MCF 10A (cell line): ENCODE data around the gene PRKRA. TPM values are rescaled to one million over a fixed set of nuclear protein-coding genes. Genes with fewer than 3 reads are reported as not detected.

Source experiments
- BruUV-seq: library from RNA; stranded (reverse); fragments of 400-500 nt; replicated peaks from 2 replicates; lab custom pipeline; 2021; lab: Mats Ljungman, UMichigan
- CTCF ChIA-PET: fragments of 300-600 bp; sonication (Branson Sonifier 250); formaldehyde crosslinking; extraction: SDS; loops from one replicate; lab custom pipeline; 2021; ENCODE audit warnings: antibody characterized with exemption, inconsistent platforms; lab: Yijun Ruan, JAX
- POLR2A ChIA-PET: fragments of 300-600, 350-650 bp; sonication (Branson Sonifier 250); formaldehyde crosslinking; extraction: SDS; loops from one replicate; lab custom pipeline; 2020; ENCODE audit warnings: antibody characterized with exemption, inconsistent platforms; lab: Yijun Ruan, JAX
- DNase-seq: peaks from one replicate; pipeline ENCODE4 v3.0.0-alpha.2; 2018; ENCODE audit not compliant: unreplicated experiment
- H3K27ac Mint-ChIP-seq: one replicate; pipeline ENCODE4 v1.8.0; 2022; ENCODE audit warnings: mild to moderate bottlenecking, low read depth, mixed read lengths; ENCODE audit not compliant: unreplicated experiment
- H3K27me3 Mint-ChIP-seq: one replicate; pipeline ENCODE4 v1.8.0; 2022; ENCODE audit warnings: mixed read lengths; ENCODE audit not compliant: insufficient read depth, unreplicated experiment
- H3K36me3 Mint-ChIP-seq: one replicate; pipeline ENCODE4 v1.8.0; 2022; ENCODE audit warnings: mild to moderate bottlenecking, moderate library complexity, mixed read lengths; ENCODE audit not compliant: insufficient read depth, unreplicated experiment
- H3K4me1 Mint-ChIP-seq: one replicate; pipeline ENCODE4 v1.8.0; 2022; ENCODE audit warnings: mixed read lengths; ENCODE audit not compliant: insufficient read depth, unreplicated experiment
- H3K4me3 Mint-ChIP-seq: one replicate; pipeline ENCODE4 v1.8.0; 2022; ENCODE audit warnings: mild to moderate bottlenecking, moderate library complexity, mixed read lengths; ENCODE audit not compliant: unreplicated experiment
- H3K9me3 Mint-ChIP-seq: one replicate; pipeline ENCODE4 v1.8.0; 2022; ENCODE audit warnings: mixed read lengths; ENCODE audit not compliant: unreplicated experiment
- CTCF ChIP-seq: fragments of 200-600 bp; IDR thresholded peaks from one replicate; pipeline ENCODE4 v1.8.0; 2022; ENCODE audit warnings: antibody characterized with exemption, mild to moderate bottlenecking; ENCODE audit not compliant: unreplicated experiment
- intact Hi-C: fragments of 100-400 bp; cut with micrococcal nuclease; formaldehyde crosslinking; loops from 2 replicates; pipeline ENCODE4 v1.14.1; 2022
- total RNA-seq: library from RNA; stranded (reverse); gene quantifications from 2 replicates; pipeline ENCODE4 v1.2.3, GENCODE V29; 2022

The PRKRA gene
- total RNA-seq, 1 experiment from 2014 or later, result 58.9 TPM

- CTCF ChIA-PET, result interaction anchor here (0.6 to 9.5 kb wide), 7 partner anchors 10 to 849 kb away, joined by 3 to 180 read pairs (median 7); no protein-coding TSS in a partner anchor
Measured at GRCh38 chr2:178412047-178412446, 38.9 kb downstream of the PRKRA start.

DNA sequence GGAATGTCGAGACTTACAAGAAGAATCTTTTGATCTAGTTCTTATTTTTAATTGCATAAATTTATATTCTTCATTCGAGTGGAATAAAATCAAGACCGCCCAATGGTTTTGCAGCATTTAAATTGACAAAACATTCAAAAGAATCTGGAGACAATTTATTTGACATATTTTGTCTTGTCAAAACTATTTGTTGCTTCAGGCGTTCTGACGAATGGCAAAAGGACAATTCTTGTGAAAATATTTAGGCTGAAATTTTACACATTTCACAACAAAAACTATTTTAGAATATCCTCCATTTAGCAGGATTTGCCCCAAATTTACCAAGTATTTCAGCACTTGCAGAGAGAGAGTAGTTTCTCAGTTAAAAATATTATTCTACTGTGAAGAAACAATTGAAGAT, 41.7 kb downstream of the PRKRA start:
- TF ChIP-seq CTCF, result no peak
- BruUV-seq, result no TSS peak

More at GRCh38 chr2:178412047-178412446, 38.9 kb downstream of the PRKRA start:
- no peaks in the 10 kb centered on the region for H3K27me3 Mint-ChIP-seq
- H3K36me3 Mint-ChIP-seq, result peaks cover 4% of the 10 kb centered on the region
- no peaks in the 10 kb centered on the region for H3K9me3 Mint-ChIP-seq
- H3K4me1 Mint-ChIP-seq, result peaks cover 14% of the 10 kb centered on the region
- TF ChIP-seq CTCF, result no peak
- no peak for DNase-seq
- POLR2A ChIA-PET, result interaction anchor here (1.1 to 4.7 kb wide), 6 partner anchors 8 to 140 kb away, joined by 3 to 64 read pairs (median 26); partner anchors contain the start of genes PJVK and PRKRA
- H3K4me3 Mint-ChIP-seq, result no peak overlapping the region
- BruUV-seq, result no TSS peak
- intact Hi-C loops, result loop anchor here (10.0 kb wide), 1 partner anchor 617 kb away; no protein-coding TSS in a partner anchor
- no peak overlapping the region for H3K27ac Mint-ChIP-seq

DNA sequence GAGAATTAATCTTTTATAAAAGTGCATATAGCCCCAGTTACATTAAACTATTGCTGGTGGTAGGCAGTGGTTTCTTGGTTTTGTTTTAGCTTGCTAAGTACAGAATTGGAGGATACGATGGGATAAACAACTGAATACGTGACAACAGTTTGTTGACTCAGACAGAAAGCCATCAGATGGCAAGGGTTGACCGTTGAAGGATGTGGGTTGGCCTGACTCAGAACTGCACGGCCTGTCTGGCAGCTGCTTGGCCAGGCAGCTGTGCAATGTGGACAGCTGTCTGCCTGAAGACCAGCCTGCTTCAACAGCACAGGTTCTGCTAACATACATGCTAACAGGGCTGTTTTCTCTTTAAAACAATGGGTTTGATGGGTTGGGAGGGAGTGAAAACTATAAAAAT, 46.6 kb downstream of the PRKRA start:
- ChIA-PET CTCF (interaction anchor here (0.6 to 11.0 kb wide), 5 partner anchors 9 to 272 kb away, joined by 3 to 101 read pairs (median 6); no protein-coding TSS in a partner anchor), POLR2A (interaction anchor here (4.8 kb wide), 1 partner anchor 9 kb away, joined by 31 read pairs; no protein-coding TSS in a partner anchor)
- no peak overlapping the region for H3K27ac Mint-ChIP-seq
- peak; percentile 53 for DNase-seq
- no peaks in the 10 kb centered on the region for H3K27me3 Mint-ChIP-seq
- intact Hi-C loops, result no loop called here
- H3K36me3 Mint-ChIP-seq, result no peaks in the 10 kb centered on the region
- TF ChIP-seq CTCF, result no peak
- BruUV-seq, result TSS peak; percentile 29
- no peak overlapping the region for H3K4me3 Mint-ChIP-seq
- no peaks in the 10 kb centered on the region for H3K9me3 Mint-ChIP-seq
- peaks cover 9% of the 10 kb centered on the region for H3K4me1 Mint-ChIP-seq

More for the DNA sequence above, 41.7 kb downstream of the PRKRA start:
- DNase-seq, result no peak
- Mint-ChIP-seq H3K36me3 (no peaks in the 10 kb centered on the region), H3K9me3 (no peaks in the 10 kb centered on the region), H3K4me3 (no peak overlapping the region), H3K27ac (no peak overlapping the region), H3K27me3 (no peaks in the 10 kb centered on the region), H3K4me1 (peaks cover 4% of the 10 kb centered on the region)
- intact Hi-C loops, result no loop called here
- CTCF ChIA-PET, result no interaction called here
- POLR2A ChIA-PET, result interaction anchor here (1.0 kb wide), 1 partner anchor 297 kb away, joined by 7 read pairs; the partner anchor contains the start of gene RBM45

- H3K9me3 Mint-ChIP-seq, result no peaks in the 10 kb centered on the region
- no peak overlapping the region for H3K4me3 Mint-ChIP-seq
- no peak for DNase-seq
- no peaks in the 10 kb centered on the region for H3K36me3 Mint-ChIP-seq
- POLR2A ChIA-PET, result interaction anchor here (0.7 to 4.8 kb wide), 3 partner anchors 10 to 212 kb away, joined by 3 to 31 read pairs (median 4); no protein-coding TSS in a partner anchor
- no TSS peak for BruUV-seq
- H3K27me3 Mint-ChIP-seq, result no peaks in the 10 kb centered on the region
- TF ChIP-seq CTCF, result no peak
- H3K4me1 Mint-ChIP-seq, result peaks cover 9% of the 10 kb centered on the region
- intact Hi-C loops, result no loop called here
- no peak overlapping the region for H3K27ac Mint-ChIP-seq
- CTCF ChIA-PET, result interaction anchor here (1.1 to 11.0 kb wide), 5 partner anchors 9 to 272 kb away, joined by 3 to 101 read pairs (median 6); no protein-coding TSS in a partner anchor
Measured at GRCh38 chr2:178403671-178404306, 47.2 kb downstream of the PRKRA start.
